ENCODE measurements around the gene FCMR.

DNA sequence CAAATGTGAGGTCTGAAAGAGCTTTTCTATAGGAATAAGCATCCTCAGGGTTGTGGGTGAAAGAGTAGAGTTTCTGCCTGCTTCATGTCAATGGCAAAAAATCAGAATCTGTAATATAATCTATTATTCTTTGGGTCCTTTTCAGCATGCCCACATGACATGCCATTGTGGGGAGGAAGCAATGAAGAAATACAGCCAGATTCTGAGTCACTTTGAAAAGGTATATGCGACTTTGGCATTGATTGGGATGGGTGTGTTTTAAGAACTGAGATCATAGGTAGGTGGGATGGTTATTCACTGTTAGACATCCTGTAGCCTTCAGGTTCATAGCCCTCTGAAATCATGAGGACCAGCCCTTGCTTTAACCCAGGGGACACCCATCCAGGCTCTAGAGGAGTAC lies 54.5 kb downstream of the FCMR start:
- TF ChIP-seq, protein P1, sequence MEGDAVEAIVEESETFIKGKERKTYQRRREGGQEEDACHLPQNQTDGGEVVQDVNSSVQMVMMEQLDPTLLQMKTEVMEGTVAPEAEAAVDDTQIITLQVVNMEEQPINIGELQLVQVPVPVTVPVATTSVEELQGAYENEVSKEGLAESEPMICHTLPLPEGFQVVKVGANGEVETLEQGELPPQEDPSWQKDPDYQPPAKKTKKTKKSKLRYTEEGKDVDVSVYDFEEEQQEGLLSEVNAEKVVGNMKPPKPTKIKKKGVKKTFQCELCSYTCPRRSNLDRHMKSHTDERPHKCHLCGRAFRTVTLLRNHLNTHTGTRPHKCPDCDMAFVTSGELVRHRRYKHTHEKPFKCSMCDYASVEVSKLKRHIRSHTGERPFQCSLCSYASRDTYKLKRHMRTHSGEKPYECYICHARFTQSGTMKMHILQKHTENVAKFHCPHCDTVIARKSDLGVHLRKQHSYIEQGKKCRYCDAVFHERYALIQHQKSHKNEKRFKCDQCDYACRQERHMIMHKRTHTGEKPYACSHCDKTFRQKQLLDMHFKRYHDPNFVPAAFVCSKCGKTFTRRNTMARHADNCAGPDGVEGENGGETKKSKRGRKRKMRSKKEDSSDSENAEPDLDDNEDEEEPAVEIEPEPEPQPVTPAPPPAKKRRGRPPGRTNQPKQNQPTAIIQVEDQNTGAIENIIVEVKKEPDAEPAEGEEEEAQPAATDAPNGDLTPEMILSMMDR (conservative IDR thresholded peaks at IDR 0.05; ENCODE audit: low read depth in 2 of 2), result no peak
- no peak for TF ChIP-seq POLR2AphosphoS5 (IDR thresholded peaks at IDR 0.05; ENCODE audit: low read depth)
